Measurements from ENCODE around the gene PMPCA. TPM values are rescaled to one million over a fixed set of nuclear protein-coding genes. Genes with fewer than 3 reads are reported as not detected.

Gene PMPCA
- total and polyA plus RNA-seq, 4 donors: 27.0 to 75.6 (median 41.6) TPM

GRCh38 chr9:136391737-136392537 lies 18.5 kb upstream of the PMPCA start:
- Histone ChIP-seq H3K9ac (ENCODE audit: low read depth in 1 of 2, low read length in 2 of 2) (no peak overlapping the region), H3K27ac (ENCODE audit: low read depth in 1 of 2, low read length in 2 of 2) (no peak overlapping the region), H3K4me1 (ENCODE audit: control insufficient read depth in 4 of 4, insufficient read depth in 4 of 4, low read length in 3 of 4) (peaks cover 10 to 27% (median 18%) of the 10 kb centered on the region in 4 donors), H3K9me3 (ENCODE audit: control insufficient read depth in 4 of 4, low read length in 3 of 4) (no peaks in the 10 kb centered on the region), H3K27me3 (ENCODE audit: control insufficient read depth in 4 of 4, insufficient read depth in 4 of 4, low read length in 3 of 4) (no peaks in the 10 kb centered on the region), H3K4me3 (ENCODE audit: low read depth in 1 of 3, low read length in 3 of 3) (no peak overlapping the region), H3K36me3 (ENCODE audit: control insufficient read depth in 4 of 4, insufficient read depth in 3 of 4, low read depth in 1 of 4, low read length in 3 of 4) (peaks cover 4 to 57% (median 29%) of the 10 kb centered on the region in 4 donors)
- TF ChIP-seq HNF4A (conservative IDR thresholded peaks at IDR 0.05) (no peak), GABPA (IDR thresholded peaks at IDR 0.05 in 1 of 2, conservative IDR thresholded peaks at IDR 0.05 in 1 of 2) (no peak), RXRA (IDR thresholded peaks at IDR 0.05) (peak; percentile 51 to 61), EGR1 (IDR thresholded peaks at IDR 0.05; ENCODE audit: low read depth in 2 of 2) (no peak), HNF4G (IDR thresholded peaks at IDR 0.05) (no peak)
- TF ChIP-seq, protein P1, sequence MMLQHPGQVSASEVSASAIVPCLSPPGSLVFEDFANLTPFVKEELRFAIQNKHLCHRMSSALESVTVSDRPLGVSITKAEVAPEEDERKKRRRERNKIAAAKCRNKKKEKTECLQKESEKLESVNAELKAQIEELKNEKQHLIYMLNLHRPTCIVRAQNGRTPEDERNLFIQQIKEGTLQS (IDR thresholded peaks at IDR 0.05): no peak
- 94% methylated on average over 28 of the region's 28 CpGs for WGBS
- no peak for DNase-seq (ENCODE audit: low spot score)

DNA sequence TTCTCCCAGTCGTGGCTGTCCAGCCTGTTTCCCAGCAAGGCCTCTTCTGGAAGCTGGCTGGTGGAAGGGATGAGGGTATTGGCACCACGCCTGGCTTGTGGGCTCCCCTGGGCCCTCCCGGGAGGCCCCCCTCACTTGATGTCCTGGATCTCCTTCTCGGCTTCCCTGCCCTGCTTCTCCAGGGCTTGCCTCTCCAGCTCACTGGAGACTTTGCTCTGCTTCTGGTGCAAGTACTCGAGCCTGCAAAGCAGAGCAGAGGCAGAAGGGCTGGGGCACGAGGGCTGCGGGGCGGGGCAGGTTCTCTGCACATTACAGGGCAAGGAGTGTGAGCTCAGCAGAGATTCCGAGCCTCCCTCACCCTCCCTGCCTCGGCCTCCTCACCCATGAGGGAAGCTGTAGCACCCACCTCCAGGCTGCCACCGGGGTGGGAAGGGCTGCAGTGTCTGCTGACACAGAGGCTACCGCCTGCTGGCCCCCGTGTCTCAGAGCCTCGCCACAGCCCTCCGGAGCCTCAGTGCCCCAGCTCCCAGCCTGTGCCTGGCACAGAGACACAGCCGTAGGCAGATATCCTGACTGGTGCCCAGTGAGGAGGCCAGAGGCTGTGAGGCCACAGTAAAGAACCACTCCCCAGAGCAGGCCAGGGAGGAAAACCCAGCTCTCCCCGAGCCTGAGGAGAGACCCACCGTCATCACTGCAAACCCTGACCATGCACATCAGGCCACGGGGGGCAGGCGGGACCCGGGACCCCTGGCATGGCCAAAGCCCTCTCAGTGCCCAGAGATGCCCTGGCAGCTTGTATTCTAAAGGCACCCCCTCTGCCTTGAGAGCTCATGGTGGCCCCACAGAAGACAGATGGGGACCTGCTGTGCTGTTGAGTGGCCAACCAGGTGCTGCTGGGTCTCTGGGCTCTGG lies 17.7 kb upstream of the PMPCA start:
- Histone ChIP-seq H3K4me1 (ENCODE audit: control insufficient read depth in 4 of 4, insufficient read depth in 4 of 4, low read length in 3 of 4) (peaks cover 10 to 28% (median 21%) of the 10 kb centered on the region in 4 donors), H3K36me3 (ENCODE audit: control insufficient read depth in 4 of 4, insufficient read depth in 3 of 4, low read depth in 1 of 4, low read length in 3 of 4) (peaks cover 4 to 56% (median 26%) of the 10 kb centered on the region in 4 donors), H3K27ac (ENCODE audit: low read depth in 1 of 2, low read length in 2 of 2) (no peak overlapping the region), H3K9ac (ENCODE audit: low read depth in 1 of 2, low read length in 2 of 2) (no peak overlapping the region), H3K9me3 (ENCODE audit: control insufficient read depth in 4 of 4, low read length in 3 of 4) (no peaks in the 10 kb centered on the region), H3K27me3 (ENCODE audit: control insufficient read depth in 4 of 4, insufficient read depth in 4 of 4, low read length in 3 of 4) (no peaks in the 10 kb centered on the region), H3K4me3 (ENCODE audit: low read depth in 1 of 3, low read length in 3 of 3) (no peak overlapping the region)
- WGBS: 94% methylated on average over 21 of the region's 21 CpGs
- no peak for DNase-seq (ENCODE audit: low spot score)
- TF ChIP-seq FOXA1 (IDR thresholded peaks at IDR 0.05) (no peak), MAX (IDR thresholded peaks at IDR 0.05) (no peak), GABPA (IDR thresholded peaks at IDR 0.05 in 1 of 2, conservative IDR thresholded peaks at IDR 0.05 in 1 of 2) (no peak), TAF1 (conservative IDR thresholded peaks at IDR 0.05) (no peak), SP1 (IDR thresholded peaks at IDR 0.05) (no peak), RAD21 (IDR thresholded peaks at IDR 0.05) (no peak), HNF4G (IDR thresholded peaks at IDR 0.05) (no peak), HNF4A (conservative IDR thresholded peaks at IDR 0.05) (no peak), REST (IDR thresholded peaks at IDR 0.05) (no peak), EGR1 (IDR thresholded peaks at IDR 0.05; ENCODE audit: low read depth in 2 of 2) (no peak)
- TF ChIP-seq, protein P1 (IDR thresholded peaks at IDR 0.05): no peak

Measured in liver (tissue), 9 donors.